ENCODE results near the gene TMEM198.

TMEM198 gene

DNA sequence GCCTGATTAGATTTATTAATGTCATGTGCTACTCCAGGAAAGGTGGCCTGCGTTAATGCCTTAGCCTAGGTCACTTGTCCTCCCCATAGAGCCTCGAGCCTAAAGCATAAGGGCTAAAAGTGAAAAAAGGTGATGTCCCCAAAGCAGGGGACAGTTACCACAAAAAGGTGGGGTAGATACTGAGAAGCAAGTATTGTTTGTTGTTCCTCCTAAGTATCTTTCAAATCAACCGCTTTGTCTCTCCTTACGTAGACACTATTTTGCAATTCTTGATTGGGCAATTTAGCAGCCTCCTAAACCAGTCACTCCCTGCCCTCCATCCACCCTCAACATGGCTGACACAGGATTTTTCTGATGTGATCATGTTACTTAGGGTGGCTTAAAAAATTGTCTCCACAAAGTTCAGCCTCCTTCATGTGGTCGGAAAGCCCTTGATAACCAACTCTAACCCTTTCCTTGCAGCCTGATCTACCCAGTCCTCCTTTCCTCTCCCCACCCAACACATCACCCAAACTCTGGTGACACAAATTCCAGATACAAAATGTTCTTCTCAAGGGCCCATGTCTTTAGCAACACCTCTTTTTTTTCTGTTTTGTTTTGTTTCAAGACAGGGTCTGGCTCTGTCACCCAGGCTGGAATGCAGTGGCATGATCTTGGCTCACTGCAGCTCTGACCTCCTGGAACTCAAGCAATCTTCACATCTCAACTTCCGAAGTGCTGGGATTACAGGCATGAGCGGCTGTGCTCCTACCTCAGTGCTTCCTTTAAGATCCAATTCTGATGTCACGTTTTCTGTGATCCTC lies 35.2 kb downstream of the TMEM198 start:
- DNase-seq (ENCODE audit: low spot score), result no peak

DNA sequence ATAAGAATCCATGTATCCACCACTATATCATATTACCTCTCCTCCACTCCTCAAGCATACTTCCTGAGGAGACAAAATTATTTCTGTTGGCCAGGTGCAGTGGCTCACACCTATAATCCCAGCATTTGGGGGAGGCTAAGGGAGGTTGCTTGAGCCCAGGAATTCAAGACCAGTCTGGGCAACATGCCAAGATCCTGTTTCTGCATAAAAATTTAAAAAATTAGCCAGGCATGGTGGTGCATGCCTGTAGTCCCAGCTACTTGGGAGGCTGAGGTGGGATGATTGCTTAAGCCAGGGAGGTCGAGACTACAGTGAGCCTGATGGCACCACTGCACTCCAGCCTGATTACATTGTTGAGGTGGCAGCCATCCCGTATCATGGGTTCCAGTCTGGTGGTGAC lies 37.5 kb downstream of the TMEM198 start:
- DNase-seq (ENCODE audit: low spot score), result no peak

- DNase-seq (ENCODE audit: low spot score), result no peak
Observed at GRCh38 chr2:219591091-219591490, 47.3 kb downstream of the TMEM198 start.

DNA sequence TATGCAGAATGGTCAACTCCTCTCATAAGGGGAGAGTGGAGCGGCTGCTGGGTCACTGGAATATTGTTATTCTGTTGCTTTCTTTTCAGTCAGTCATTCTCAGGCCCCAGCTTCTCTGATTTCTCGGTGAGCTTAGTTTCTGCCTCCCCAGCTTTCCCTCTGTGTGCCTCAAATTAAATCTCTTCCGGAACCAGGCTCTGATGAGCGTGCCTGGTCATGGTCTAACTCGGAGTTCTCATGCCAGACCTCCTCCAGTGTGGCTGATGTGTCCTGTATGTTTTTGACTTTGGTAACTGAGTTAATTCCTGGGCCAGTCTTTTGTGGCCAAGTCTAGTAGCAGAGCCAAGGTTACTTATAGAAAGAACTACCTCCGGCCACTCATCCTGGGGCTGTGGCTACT lies 48.9 kb downstream of the TMEM198 start:
- no peak for DNase-seq (ENCODE audit: low spot score)

DNA sequence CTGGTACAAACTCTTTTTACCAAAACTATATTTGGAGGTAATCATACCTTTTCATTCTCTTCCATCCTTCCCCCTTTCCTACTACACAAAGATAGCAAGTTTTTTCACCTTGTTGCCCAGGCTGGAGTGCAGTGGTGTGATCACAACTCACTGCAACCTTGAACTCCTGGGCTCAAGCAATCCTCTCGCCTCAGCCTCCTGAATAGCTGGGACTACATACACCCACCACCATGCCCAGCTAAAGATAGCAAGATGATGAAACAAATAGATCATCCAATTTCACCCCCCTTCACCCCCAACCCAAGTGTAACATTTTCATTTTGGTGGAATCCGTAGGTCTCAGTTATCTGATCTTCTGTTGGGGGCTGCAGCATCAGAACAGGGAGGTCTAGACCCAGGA lies 49.3 kb downstream of the TMEM198 start:
- DNase-seq (ENCODE audit: low spot score), result no peak

GRCh38 chr2:219595256-219595655 lies 51.4 kb downstream of the TMEM198 start:
- no peak for DNase-seq (ENCODE audit: low spot score)

DNA sequence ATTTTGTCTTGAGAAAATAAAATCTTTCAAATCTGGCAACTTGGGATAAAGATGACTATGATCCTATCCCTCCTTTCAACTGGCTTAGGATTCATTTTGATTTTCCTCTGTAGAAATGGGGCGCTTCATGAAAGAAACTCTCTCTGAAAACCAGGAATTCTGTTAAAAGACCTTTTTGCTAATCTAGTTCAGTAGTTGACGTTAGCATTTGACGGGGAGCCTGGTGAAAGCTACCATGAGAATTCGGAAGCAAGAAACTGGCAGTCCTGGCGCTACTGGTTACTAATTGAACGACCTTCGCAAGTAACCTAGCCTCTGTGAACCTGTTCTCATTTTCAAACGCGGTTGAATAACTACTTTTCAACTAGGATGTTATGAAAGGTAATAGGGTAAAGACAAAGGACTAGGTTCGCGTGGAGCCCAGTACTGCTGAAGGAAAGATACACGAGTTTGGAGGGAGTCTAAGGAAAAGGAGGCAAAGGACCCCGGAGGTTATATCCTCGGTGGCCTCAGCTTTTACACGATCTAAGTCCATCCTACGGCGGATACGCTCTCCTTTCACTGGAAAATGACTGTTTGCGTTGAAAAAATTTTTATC lies 53.2 kb downstream of the TMEM198 start:
- no peak for DNase-seq (ENCODE audit: low spot score)

DNA sequence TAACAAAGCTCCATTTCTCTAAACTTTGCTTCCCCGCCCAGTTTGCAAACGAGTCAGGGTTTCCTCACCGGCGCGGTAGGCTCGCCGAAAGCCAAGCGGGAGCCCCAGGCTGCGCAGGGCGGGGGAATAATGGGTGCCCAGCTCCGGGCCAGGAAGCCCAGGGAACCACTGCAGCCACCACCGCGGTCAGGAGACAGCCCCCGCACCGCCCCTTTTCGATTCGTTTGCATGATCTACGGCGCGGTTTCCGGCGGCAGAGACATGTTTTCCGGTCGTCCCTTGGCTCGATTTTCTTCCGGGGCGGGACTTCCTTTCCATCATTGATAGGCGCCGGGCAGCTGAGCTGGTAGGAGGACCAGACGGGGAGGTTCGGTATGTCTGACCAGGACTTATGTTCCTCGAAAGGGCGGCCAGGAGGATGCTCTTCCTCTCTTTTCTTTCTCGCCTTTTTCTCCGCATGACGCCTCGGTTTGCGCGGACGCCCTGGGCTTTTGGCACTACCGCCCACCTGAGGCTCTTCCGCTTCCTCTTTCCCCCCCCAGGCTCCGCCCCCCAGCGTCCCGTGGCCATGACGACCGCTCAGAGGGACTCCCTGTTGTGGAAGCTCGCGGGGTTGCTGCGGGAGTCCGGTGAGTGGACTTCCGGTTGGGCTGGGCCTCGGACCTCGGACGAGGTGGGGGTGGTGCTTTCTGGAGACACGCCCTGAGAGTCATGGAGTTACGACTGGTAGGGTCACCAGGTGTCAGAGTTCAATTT lies 53.9 kb downstream of the TMEM198 start, which contains the start of gene STK11IP:
STK11IP (plus strand) TSS at position 306 of the 756 bp plus-strand sequence; CDS start at position 569, 263 bp downstream.
- peak; percentile 98 for DNase-seq (ENCODE audit: low spot score)

DNA sequence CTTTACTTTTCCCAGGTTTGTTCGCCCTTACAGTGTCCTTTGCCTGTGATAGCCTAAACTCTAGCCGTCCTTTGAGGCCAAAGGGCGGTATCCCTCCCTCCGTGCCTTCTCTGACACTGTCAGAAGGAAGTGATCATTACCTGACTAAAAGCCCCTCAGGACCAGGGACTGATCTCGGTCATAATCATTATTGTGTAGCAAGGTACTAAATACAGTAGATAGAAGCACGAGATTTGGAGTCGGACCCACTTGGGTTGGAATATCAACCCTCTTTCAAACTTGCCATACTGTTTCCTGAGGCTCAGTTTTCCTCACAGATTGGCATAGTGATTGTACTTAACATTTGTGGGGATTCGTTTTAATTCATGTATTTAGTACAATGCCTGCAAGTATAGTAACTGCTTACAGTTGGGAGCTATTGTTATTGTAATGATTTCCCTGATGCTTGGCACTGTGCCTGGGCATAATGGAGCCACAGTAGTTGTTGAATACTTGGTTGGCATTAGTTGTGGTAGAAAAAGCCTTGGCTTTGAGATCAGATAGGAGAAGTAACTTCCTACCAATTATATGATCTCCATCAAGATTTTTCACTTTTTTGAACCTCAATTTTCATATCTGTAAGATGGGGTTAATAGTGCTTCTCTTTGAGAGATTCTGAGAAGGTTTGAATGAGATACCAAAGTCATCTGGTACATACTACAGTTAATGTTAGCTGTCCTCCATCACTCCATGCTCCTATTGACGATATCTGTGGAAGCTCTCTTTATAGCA lies 54.7 kb downstream of the TMEM198 start:
- DNase-seq (ENCODE audit: low spot score), result no peak

All from HuH-7.5 (cell line).